NCI-H510A (cell line): Measurements from ENCODE around the gene MOCS1.

Experiments
- DNase-seq: peaks from one replicate; lab custom pipeline; 2025; lab: John Stamatoyannopoulos, UW

MOCS1 gene

GRCh38 chr6:39876111-39876510 is 58.2 kb downstream of the MOCS1 start:
- DNase-seq = no peak

- DNase-seq = no peak
These were observed 60.8 kb downstream of the MOCS1 start for GRCh38 chr6:39873439-39873838.

- no peak for DNase-seq
These were observed 63.3 kb downstream of the MOCS1 start for GRCh38 chr6:39870950-39871349.

- DNase-seq = no peak
These were observed 66.7 kb downstream of the MOCS1 start for GRCh38 chr6:39867592-39867991.

- DNase-seq = no peak
These were observed 69.0 kb downstream of the MOCS1 start for GRCh38 chr6:39865011-39865888.

GRCh38 chr6:39861663-39862062 is 72.6 kb downstream of the MOCS1 start:
- no peak for DNase-seq

- no peak for DNase-seq
These were observed 75.2 kb downstream of the MOCS1 start for GRCh38 chr6:39859025-39859424.

- no peak for DNase-seq
These were observed 78.8 kb downstream of the MOCS1 start for GRCh38 chr6:39855356-39855995.
